DND-41 (cell line): ENCODE data around the gene SH3BP5.

Experiments used
- EZH2 ChIP-seq: IDR thresholded peaks from 3 replicates; pipeline ENCODE4 v1.6.1; 2012; ENCODE audit warnings: borderline replicate concordance, low read depth, mild to moderate bottlenecking, moderate library complexity, low read length, inconsistent platforms; ENCODE audit not compliant: severe bottlenecking
- TF ChIP-seq, protein P1 (sequence below): IDR thresholded peaks from 2 replicates; pipeline ENCODE4 v1.5.1; 2012; ENCODE audit warnings: borderline replicate concordance, low read length, moderate library complexity, mild to moderate bottlenecking; ENCODE audit not compliant: poor library complexity, severe bottlenecking; ENCODE audit errors: extremely low read depth

DNA sequence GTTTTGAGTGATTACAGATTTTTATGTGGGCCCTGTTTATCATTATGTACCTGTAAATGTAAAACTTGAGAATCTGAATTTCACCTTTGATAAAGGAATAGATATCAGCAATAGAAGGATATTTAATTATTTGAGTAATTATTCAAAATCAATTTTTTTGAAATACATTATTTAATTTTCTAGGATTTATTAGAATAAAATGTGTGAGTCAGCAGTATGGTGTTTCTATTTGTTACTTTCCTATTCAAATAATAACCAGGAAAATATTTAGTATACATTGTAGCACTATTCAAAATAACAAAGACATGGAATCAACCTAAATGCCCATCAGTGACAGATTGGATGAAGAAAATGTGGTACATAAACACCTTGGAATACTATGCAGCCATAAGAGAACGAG lies 104.2 kb downstream of the SH3BP5 start:
- TF ChIP-seq EZH2: no peak
- TF ChIP-seq, protein P1, sequence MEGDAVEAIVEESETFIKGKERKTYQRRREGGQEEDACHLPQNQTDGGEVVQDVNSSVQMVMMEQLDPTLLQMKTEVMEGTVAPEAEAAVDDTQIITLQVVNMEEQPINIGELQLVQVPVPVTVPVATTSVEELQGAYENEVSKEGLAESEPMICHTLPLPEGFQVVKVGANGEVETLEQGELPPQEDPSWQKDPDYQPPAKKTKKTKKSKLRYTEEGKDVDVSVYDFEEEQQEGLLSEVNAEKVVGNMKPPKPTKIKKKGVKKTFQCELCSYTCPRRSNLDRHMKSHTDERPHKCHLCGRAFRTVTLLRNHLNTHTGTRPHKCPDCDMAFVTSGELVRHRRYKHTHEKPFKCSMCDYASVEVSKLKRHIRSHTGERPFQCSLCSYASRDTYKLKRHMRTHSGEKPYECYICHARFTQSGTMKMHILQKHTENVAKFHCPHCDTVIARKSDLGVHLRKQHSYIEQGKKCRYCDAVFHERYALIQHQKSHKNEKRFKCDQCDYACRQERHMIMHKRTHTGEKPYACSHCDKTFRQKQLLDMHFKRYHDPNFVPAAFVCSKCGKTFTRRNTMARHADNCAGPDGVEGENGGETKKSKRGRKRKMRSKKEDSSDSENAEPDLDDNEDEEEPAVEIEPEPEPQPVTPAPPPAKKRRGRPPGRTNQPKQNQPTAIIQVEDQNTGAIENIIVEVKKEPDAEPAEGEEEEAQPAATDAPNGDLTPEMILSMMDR: no peak
